ENCODE results near the gene TSPAN2. TPM values are rescaled to one million over a fixed set of nuclear protein-coding genes. Genes with fewer than 3 reads are reported as not detected.
A peak's percentile ranks its signal among the peaks of the same experiment; 100 is the strongest.

The TSPAN2 gene
- total RNA-seq, 8 experiments from 2014 or later = 0.36 to 27.1 (median 9.7) TPM; not detected in 1

DNA sequence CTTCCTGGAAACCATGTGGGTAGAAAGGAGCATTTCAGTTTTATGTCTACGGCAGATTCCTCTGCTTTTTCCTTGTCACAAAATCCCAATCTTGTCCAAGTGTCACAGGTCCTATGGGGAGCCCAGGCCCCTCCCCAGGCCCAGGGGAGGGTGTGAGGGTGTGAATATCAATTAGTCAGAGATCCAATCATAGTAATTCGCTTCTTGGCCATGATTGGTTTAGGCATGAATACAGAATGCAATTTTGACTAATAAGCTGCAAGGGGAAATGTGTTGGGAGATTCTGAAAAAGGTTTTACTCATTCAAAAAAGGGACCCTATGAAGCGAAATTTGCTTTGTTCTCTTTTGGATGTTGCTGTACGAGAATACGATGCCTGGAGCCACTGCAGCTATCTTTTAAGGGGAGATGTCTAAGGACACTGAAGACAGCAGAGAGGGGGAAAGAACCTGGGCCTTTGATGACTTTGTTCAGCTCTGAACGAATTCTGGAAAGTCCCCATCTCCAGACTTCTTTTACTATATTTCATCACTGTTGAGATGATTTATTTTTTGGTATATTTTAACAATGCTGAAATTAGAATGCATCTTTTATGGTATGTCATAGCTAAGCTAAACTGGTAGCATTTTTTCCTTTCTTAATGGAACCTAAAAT is 18.2 kb downstream of the TSPAN2 start:
- Histone ChIP-seq H3K4me1 (replicated peaks in 1 of 2) (no peaks in the 10 kb centered on the region), H3K4me3 (no peak overlapping the region), H3K27ac (no peak overlapping the region)
- in situ Hi-C loops (cut with MboI; ENCODE audit: low pct_unique_long_range_greater_than_20kb in 2 of 9, low sequenced_read_pairs in 9 of 9, unreplicated experiment in 9 of 9) = no loop called here
- WGBS, 10 experiments = 20 to 100% (median 83%) methylated on average over 1 to 6 of the region's 6 CpGs; no CpG with 5 or more reads in 1 of the 10 experiments
- no peak for ATAC-seq (replicated peaks in 6 of 8)

GRCh38 chr1:115069659-115070308 is 19.5 kb downstream of the TSPAN2 start:
- in situ Hi-C loops (cut with MboI; ENCODE audit: low pct_unique_long_range_greater_than_20kb in 2 of 9, low sequenced_read_pairs in 9 of 9, unreplicated experiment in 9 of 9) = no loop called here
- no peak for ATAC-seq (replicated peaks in 6 of 8)

GRCh38 chr1:115068826-115069585 is 20.3 kb downstream of the TSPAN2 start:
- 0 to 100% (median 90%) methylated on average over 1 to 12 of the region's 12 CpGs; no CpG with 5 or more reads in 1 of the 10 experiments for WGBS, 10 experiments
- no peak overlapping the region for H3K27ac ChIP-seq
- in situ Hi-C loops (cut with MboI; ENCODE audit: low pct_unique_long_range_greater_than_20kb in 2 of 9, low sequenced_read_pairs in 9 of 9, unreplicated experiment in 9 of 9) = no loop called here
- ATAC-seq (replicated peaks in 6 of 8) = no peak
- no peaks in the 10 kb centered on the region for H3K4me1 ChIP-seq (replicated peaks in 1 of 2)
- H3K4me3 ChIP-seq = no peak overlapping the region

More at GRCh38 chr1:115069659-115070308, 19.5 kb downstream of the TSPAN2 start:
- Histone ChIP-seq H3K27ac (no peak overlapping the region), H3K4me3 (no peak overlapping the region), H3K4me1 (replicated peaks in 1 of 2) (no peaks in the 10 kb centered on the region)
- 73 to 100% (median 96%) methylated on average over 1 to 7 of the region's 7 CpGs for WGBS, 10 experiments

DNA sequence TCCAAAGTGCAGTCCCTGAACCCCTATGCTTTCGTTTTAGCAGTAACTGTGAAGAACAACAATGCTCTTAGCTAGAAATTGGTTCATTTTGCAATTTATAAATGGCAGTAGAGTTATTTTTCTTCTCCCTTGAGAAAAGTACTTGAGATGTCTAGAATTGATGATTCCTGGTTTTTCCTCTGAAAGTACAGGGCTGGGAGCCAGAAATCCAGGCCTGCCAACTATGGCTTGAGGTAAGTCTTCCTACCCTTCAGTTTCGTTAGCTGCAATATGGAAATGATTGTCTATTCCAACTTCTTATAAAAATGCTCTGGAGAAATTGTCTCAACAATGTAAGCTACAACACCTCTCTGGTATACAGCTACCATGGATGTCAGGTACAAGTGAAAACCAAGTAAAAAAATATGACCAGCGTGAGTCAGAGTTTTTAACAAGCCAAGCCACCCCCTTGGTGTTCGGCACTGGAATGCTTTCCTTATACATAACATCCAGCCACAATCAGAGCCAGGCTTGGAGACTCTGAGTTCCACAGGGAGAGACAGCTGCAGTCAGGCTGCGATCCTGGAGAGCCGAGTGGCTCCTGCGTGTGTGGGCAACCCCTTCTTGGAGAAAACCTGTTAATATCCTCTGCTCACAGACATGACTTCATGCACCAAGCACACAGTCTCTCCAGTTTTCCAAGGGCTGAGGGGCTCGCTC is 22.0 kb downstream of the TSPAN2 start:
- Histone ChIP-seq H3K4me3 (no peak overlapping the region), H3K27ac (no peak overlapping the region), H3K4me1 (replicated peaks in 1 of 2) (no peaks in the 10 kb centered on the region)
- ATAC-seq (replicated peaks in 6 of 8) = peak in 2 of 8 experiments; percentile 32 to 35
- in situ Hi-C loops (cut with MboI; ENCODE audit: low pct_unique_long_range_greater_than_20kb in 2 of 9, low sequenced_read_pairs in 9 of 9, unreplicated experiment in 9 of 9) = no loop called here
- 22 to 92% (median 64%) methylated on average over 1 to 8 of the region's 8 CpGs; no CpG with 5 or more reads in 1 of the 10 experiments for WGBS, 10 experiments

DNA sequence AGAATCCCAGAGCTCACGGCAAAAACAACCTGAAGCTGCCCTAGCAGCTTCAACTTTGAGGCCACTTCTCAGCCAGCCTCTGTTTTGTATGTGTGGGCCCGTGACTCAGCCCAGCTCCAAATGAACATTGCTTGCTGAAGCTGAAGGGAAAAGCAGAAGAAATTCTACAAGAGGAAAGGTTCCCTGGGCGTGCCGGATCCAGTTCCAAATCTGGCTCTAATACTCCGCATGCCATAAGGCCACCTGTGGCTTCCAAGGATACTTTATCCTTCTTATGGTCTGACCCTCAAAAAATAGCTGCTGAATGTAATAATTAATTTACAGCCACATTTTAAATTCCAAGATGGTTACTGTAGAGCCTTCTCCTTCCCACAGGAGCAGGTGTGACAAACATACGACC is 24.3 kb downstream of the TSPAN2 start:
- no peak for ATAC-seq (replicated peaks in 6 of 8)
- in situ Hi-C loops (cut with MboI; ENCODE audit: low pct_unique_long_range_greater_than_20kb in 2 of 9, low sequenced_read_pairs in 9 of 9, unreplicated experiment in 9 of 9) = no loop called here

DNA sequence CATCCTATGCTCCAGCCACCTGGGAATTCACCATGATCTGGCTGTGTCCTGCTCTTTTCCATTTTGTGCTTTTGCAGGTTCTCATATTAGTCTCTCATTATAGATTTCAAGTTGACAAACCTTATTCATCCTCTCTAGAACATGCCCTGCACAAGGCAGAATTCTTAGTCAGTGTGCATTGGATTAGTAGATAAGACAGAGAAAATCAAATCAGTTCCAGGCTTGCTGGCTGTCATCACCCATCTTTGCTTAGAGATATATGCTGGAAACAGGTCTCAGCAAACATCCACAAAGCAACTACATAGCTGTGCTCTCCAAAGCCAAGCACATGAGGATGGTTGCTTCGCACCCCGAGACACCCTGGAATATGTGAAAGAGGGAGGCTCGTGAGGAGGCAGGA is 24.8 kb downstream of the TSPAN2 start:
- Histone ChIP-seq H3K4me1 (replicated peaks in 1 of 2) (no peaks in the 10 kb centered on the region), H3K4me3 (no peak overlapping the region), H3K27ac (no peak overlapping the region)
- no peak for ATAC-seq (replicated peaks in 6 of 8)
- WGBS, 10 experiments = 57 to 100% (median 91%) methylated on average over 1 to 3 of the region's 3 CpGs; no CpG with 5 or more reads in 4 of the 10 experiments
- in situ Hi-C loops (cut with MboI; ENCODE audit: low pct_unique_long_range_greater_than_20kb in 2 of 9, low sequenced_read_pairs in 9 of 9, unreplicated experiment in 9 of 9) = no loop called here

More for the DNA sequence above, 24.3 kb downstream of the TSPAN2 start:
- Histone ChIP-seq H3K4me1 (replicated peaks in 1 of 2) (no peaks in the 10 kb centered on the region), H3K27ac (no peak overlapping the region), H3K4me3 (no peak overlapping the region)
- WGBS, 10 experiments = 57 to 100% (median 91%) methylated on average over 1 to 6 of the region's 6 CpGs; no CpG with 5 or more reads in 2 of the 10 experiments

- Histone ChIP-seq H3K4me3 (no peak overlapping the region), H3K4me1 (replicated peaks in 1 of 2) (no peaks in the 10 kb centered on the region), H3K27ac (no peak overlapping the region)
- 44 to 100% (median 84%) methylated on average over 4 to 7 of the region's 7 CpGs for WGBS, 10 experiments
- ATAC-seq (replicated peaks in 6 of 8) = no peak
- in situ Hi-C loops (cut with MboI; ENCODE audit: low pct_unique_long_range_greater_than_20kb in 2 of 9, low sequenced_read_pairs in 9 of 9, unreplicated experiment in 9 of 9) = no loop called here
These were observed 25.9 kb downstream of the TSPAN2 start for GRCh38 chr1:115063228-115063901.

DNA sequence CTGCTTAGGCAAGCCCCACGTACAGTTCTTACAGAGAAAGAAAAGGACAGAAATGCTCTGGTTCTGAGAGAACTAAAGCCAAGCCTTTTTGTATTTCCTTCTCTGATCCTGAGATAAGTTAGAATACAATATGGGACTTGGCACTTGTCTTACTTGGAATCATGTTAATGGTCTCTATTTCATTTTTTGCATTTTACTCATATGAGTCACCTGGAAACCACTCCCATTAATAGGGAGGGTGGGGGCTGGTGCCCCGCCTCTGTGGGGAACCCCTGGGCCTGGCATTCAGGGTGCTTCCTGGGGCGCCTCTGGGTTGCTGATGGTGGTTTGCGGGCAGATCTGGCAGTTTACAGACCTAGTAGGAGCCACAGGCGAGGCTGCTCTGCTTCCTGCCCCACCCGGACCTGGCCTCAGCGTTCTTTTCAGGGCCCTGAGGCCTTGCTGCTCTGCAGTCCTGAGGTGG is 26.7 kb downstream of the TSPAN2 start:
- WGBS, 10 experiments = 33 to 87% (median 78%) methylated on average over 1 to 7 of the region's 7 CpGs; no CpG with 5 or more reads in 3 of the 10 experiments
- Histone ChIP-seq H3K4me3 (no peak overlapping the region), H3K4me1 (replicated peaks in 1 of 2) (no peaks in the 10 kb centered on the region), H3K27ac (no peak overlapping the region)
- in situ Hi-C loops (cut with MboI; ENCODE audit: low pct_unique_long_range_greater_than_20kb in 2 of 9, low sequenced_read_pairs in 9 of 9, unreplicated experiment in 9 of 9) = no loop called here
- peak in 3 of 8 experiments; percentile 36 to 90 (median 76) for ATAC-seq (replicated peaks in 6 of 8)

- in situ Hi-C loops (cut with MboI; ENCODE audit: low pct_unique_long_range_greater_than_20kb in 2 of 9, low sequenced_read_pairs in 9 of 9, unreplicated experiment in 9 of 9) = no loop called here
- WGBS, 10 experiments = 20 to 89% (median 59%) methylated on average over 2 to 4 of the region's 4 CpGs; no CpG with 5 or more reads in 2 of the 10 experiments
- Histone ChIP-seq H3K4me3 (no peak overlapping the region), H3K27ac (no peak overlapping the region), H3K4me1 (replicated peaks in 1 of 2) (peaks cover 9 to 11% of the 10 kb centered on the region in 2 donors)
- ATAC-seq (replicated peaks in 6 of 8) = no peak
These were observed 28.8 kb downstream of the TSPAN2 start for GRCh38 chr1:115060501-115060900.

GRCh38 chr1:115059316-115059715 is 30.0 kb downstream of the TSPAN2 start:
- in situ Hi-C loops (cut with MboI; ENCODE audit: low pct_unique_long_range_greater_than_20kb in 2 of 9, low sequenced_read_pairs in 9 of 9, unreplicated experiment in 9 of 9) = no loop called here
- Histone ChIP-seq H3K4me1 (replicated peaks in 1 of 2) (peaks cover 9 to 11% of the 10 kb centered on the region in 2 donors), H3K4me3 (no peak overlapping the region), H3K27ac (no peak overlapping the region)
- WGBS, 10 experiments = 0 to 100% (median 50%) methylated on average over 1 to 2 of the region's 2 CpGs; no CpG with 5 or more reads in 1 of the 10 experiments
- ATAC-seq (replicated peaks in 6 of 8) = no peak

- 60 to 100% (median 96%) methylated on average over 1 to 6 of the region's 6 CpGs for WGBS, 10 experiments
- in situ Hi-C loops (cut with MboI; ENCODE audit: low pct_unique_long_range_greater_than_20kb in 2 of 9, low sequenced_read_pairs in 9 of 9, unreplicated experiment in 9 of 9) = no loop called here
- Histone ChIP-seq H3K4me1 (replicated peaks in 1 of 2) (peaks cover 9 to 11% of the 10 kb centered on the region in 2 donors), H3K4me3 (no peak overlapping the region), H3K27ac (no peak overlapping the region)
- no peak for ATAC-seq (replicated peaks in 6 of 8)
These were observed 31.5 kb downstream of the TSPAN2 start for GRCh38 chr1:115057661-115058254.

GRCh38 chr1:115056395-115056798 is 32.9 kb downstream of the TSPAN2 start:
- Histone ChIP-seq H3K4me1 (replicated peaks in 1 of 2) (peaks cover 9 to 11% of the 10 kb centered on the region in 2 donors), H3K4me3 (no peak overlapping the region), H3K27ac (no peak overlapping the region)
- ATAC-seq (replicated peaks in 6 of 8) = peak; percentile 72 to 94 (median 84)
- in situ Hi-C loops (cut with MboI; ENCODE audit: low pct_unique_long_range_greater_than_20kb in 2 of 9, low sequenced_read_pairs in 9 of 9, unreplicated experiment in 9 of 9) = no loop called here
- WGBS, 10 experiments = 13 to 35% (median 20%) methylated on average over 4 to 8 of the region's 9 CpGs; no CpG with 5 or more reads in 2 of the 10 experiments

Measured in motor neuron (in vitro differentiated cells).